Lower lobe of right lung (tissue), 2 donors: ENCODE measurements around the gene DLG5. TPM values are rescaled to one million over a fixed set of nuclear protein-coding genes. Genes with fewer than 3 reads are reported as not detected.

ENCODE experiments used
- ATAC-seq, 2 donors: fragments of 200-7000 bp; cut with Tn5 transposase; one replicate each; pipeline ENCODE4 v1.9.1; 2020 to 2022; ENCODE audit warnings: mild to moderate bottlenecking in 2 of 2, moderate library complexity in 2 of 2
- DNase-seq: peaks from one replicate; pipeline ENCODE4 v3.0.0-alpha.2; 2020
- H3K27ac ChIP-seq: fragments of 200-600 bp; one replicate; pipeline ENCODE4 v1.8.0; 2022
- H3K27me3 ChIP-seq: fragments of 200-600 bp; one replicate; pipeline ENCODE4 v1.8.0; 2022; ENCODE audit warnings: low read depth
- H3K36me3 ChIP-seq: fragments of 200-600 bp; one replicate; pipeline ENCODE4 v1.8.0; 2022; ENCODE audit warnings: mild to moderate bottlenecking
- H3K4me1 ChIP-seq: fragments of 200-600 bp; one replicate; pipeline ENCODE4 v1.8.0; 2022
- H3K4me3 ChIP-seq: fragments of 200-600 bp; one replicate; pipeline ENCODE4 v1.8.0; 2022; ENCODE audit warnings: mild to moderate bottlenecking
- H3K9me3 ChIP-seq: fragments of 200-600 bp; one replicate; pipeline ENCODE4 v1.8.0; 2022
- intact Hi-C: fragments of 100-400 bp; cut with DNase I; formaldehyde crosslinking; loops from one replicate; pipeline ENCODE4 v1.11.0; 2022
- total RNA-seq: library from RNA; stranded (reverse); fragmentation: NEBNext Ultra II Directional; extraction: Animal tissue kit (Norgen Biotek cat#: 25700); gene quantifications from one replicate; pipeline ENCODE4 v1.2.1, GENCODE V29; 2021
- TF ChIP-seq, protein P1 (sequence below): fragments of 200-600 bp; IDR thresholded peaks from one replicate; pipeline ENCODE4 v1.8.0; 2022; ENCODE audit warnings: antibody characterized with exemption, mild to moderate bottlenecking
- donor health status: DM: no; HTN: yes; CAD: no; lungs with severe emphysema.

The DLG5 gene
- total RNA-seq, 1 donor from 2014 or later: 18.7 TPM

DNA sequence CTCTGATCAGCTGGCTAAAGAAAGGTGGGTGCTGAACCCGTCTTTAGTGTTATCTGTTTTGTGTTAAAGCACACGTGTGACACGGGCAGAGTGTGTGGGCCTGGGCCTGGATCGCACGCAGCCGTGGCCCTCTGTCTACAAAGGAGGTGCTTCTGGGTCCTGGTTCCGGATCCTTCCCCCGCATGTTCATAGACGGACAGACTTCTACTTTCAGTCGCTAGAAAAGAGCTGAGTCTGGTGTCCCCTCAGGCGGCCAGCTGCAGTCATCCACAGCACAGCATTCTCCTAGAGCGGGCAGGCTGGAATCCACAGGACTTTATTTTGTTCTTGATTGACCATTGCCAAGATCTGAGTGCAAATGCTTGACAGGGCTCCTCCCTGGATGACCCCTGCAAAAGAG lies 134.4 kb downstream of the DLG5 start:
- intact Hi-C loops: no loop called here
- H3K27ac ChIP-seq: no peak overlapping the region
- no peak overlapping the region for H3K4me3 ChIP-seq
- peaks cover 78% of the 10 kb centered on the region for H3K36me3 ChIP-seq
- ATAC-seq (no peak), DNase-seq (no peak)
- TF ChIP-seq, protein P1, sequence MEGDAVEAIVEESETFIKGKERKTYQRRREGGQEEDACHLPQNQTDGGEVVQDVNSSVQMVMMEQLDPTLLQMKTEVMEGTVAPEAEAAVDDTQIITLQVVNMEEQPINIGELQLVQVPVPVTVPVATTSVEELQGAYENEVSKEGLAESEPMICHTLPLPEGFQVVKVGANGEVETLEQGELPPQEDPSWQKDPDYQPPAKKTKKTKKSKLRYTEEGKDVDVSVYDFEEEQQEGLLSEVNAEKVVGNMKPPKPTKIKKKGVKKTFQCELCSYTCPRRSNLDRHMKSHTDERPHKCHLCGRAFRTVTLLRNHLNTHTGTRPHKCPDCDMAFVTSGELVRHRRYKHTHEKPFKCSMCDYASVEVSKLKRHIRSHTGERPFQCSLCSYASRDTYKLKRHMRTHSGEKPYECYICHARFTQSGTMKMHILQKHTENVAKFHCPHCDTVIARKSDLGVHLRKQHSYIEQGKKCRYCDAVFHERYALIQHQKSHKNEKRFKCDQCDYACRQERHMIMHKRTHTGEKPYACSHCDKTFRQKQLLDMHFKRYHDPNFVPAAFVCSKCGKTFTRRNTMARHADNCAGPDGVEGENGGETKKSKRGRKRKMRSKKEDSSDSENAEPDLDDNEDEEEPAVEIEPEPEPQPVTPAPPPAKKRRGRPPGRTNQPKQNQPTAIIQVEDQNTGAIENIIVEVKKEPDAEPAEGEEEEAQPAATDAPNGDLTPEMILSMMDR: no peak
- no peaks in the 10 kb centered on the region for H3K4me1 ChIP-seq
- no peaks in the 10 kb centered on the region for H3K27me3 ChIP-seq
- H3K9me3 ChIP-seq: no peaks in the 10 kb centered on the region

DNA sequence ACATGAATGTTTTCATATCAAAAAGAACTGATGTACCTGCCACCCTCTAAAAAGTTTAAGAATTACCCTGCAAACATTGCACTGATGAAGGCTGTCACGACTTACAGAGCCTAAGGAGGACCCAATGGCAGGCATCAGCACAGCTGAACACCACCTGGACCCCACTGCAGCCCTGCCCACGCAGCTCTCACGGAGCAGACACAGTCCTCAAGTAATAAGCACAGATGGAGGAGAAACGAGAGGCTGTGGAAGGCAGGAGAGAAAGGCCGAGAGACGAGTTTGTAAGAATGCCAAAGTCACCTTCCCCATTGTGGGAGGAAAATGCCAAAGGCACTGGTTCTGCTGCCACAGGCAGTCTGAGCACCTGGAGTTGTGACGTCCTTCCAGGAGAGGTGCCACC lies 135.0 kb downstream of the DLG5 start:
- no peaks in the 10 kb centered on the region for H3K9me3 ChIP-seq

DNA sequence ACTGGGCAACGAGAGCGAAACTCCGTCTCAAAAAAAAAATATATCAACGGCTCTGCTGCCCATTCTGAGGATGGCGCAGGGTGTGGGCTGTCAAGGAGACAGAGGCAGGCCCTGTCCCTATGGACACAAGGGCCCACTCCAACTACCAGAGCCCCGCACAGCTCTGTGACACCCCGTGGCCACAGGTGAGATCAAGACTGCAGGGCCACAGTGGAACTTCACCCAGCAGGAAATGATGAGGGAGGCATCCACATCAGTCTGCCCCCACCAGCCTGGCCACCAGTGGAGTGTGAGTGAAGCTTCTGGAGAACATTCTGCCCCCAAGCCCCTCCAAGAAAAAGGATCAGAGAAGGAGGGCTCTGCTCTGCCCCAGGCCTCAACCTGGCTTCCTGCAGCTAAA lies 136.7 kb downstream of the DLG5 start:
- Histone ChIP-seq H3K27ac (no peak overlapping the region), H3K36me3 (peaks cover 56% of the 10 kb centered on the region), H3K9me3 (no peaks in the 10 kb centered on the region), H3K4me1 (no peaks in the 10 kb centered on the region), H3K4me3 (no peak overlapping the region), H3K27me3 (no peaks in the 10 kb centered on the region)
- ATAC-seq (no peak), DNase-seq (no peak)
- intact Hi-C loops: no loop called here
- TF ChIP-seq, protein P1: no peak

More for the DNA sequence above, 135.0 kb downstream of the DLG5 start:
- DNase-seq: no peak
- TF ChIP-seq, protein P1: no peak
- no peak for ATAC-seq
- no peak overlapping the region for H3K27ac ChIP-seq
- no peaks in the 10 kb centered on the region for H3K27me3 ChIP-seq
- intact Hi-C loops: no loop called here
- no peak overlapping the region for H3K4me3 ChIP-seq
- H3K36me3 ChIP-seq: peaks cover 72% of the 10 kb centered on the region
- H3K4me1 ChIP-seq: no peaks in the 10 kb centered on the region

DNA sequence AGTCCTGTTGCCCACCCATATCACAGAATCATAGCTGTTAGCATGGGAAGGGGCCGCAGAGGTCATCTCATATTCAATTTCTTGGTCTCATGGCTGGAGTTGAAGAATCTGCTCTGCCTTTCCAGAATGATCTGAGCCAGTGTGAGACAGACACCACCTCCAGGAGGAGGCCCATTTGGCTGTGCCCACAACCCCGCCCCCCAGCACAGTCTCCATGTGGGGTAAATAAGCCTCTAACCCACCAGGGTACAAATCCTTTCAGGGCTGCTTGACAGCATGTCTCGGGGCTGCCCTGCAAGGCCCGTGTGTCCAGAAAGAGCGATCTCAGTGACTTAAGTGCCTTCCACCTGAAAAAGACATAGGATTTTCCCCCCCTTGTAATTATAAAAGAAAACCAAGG lies 137.5 kb downstream of the DLG5 start:
- intact Hi-C loops: no loop called here
- Histone ChIP-seq H3K27ac (no peak overlapping the region), H3K27me3 (no peaks in the 10 kb centered on the region), H3K9me3 (no peaks in the 10 kb centered on the region), H3K4me3 (no peak overlapping the region), H3K4me1 (no peaks in the 10 kb centered on the region), H3K36me3 (peaks cover 47% of the 10 kb centered on the region)
- TF ChIP-seq, protein P1: no peak
- ATAC-seq: no peak
- DNase-seq: no peak

DNA sequence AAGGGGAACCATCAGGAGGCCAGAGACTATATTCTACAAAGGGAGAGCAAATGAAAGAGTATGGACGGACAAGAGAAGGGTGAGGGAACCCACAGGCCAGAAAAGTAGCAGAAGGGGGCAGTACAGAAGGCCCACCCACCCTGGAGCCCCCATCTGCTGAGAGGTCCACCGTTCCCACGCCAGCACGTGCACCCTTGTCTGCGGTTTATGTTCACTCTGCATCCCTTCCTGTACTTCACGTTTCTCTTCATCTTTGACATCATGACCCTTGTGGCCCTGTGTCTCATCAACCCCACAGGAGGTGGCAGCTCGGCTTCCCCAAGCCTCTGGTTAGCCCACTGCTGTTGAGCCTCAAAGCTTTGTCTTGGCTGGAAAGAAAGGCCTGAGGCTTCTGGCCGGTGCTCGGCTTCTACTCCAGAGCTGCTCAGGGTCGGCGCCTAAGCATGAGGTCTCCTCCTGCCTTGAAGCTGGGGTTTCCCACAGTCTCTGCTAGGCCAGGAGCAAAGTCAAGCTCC lies 138.0 kb downstream of the DLG5 start:
- TF ChIP-seq, protein P1: no peak
- intact Hi-C loops: no loop called here
- no peak for ATAC-seq
- Histone ChIP-seq H3K4me1 (no peaks in the 10 kb centered on the region), H3K27ac (no peak overlapping the region), H3K36me3 (peaks cover 42% of the 10 kb centered on the region), H3K9me3 (no peaks in the 10 kb centered on the region), H3K4me3 (no peak overlapping the region), H3K27me3 (no peaks in the 10 kb centered on the region)
- no peak for DNase-seq

DNA sequence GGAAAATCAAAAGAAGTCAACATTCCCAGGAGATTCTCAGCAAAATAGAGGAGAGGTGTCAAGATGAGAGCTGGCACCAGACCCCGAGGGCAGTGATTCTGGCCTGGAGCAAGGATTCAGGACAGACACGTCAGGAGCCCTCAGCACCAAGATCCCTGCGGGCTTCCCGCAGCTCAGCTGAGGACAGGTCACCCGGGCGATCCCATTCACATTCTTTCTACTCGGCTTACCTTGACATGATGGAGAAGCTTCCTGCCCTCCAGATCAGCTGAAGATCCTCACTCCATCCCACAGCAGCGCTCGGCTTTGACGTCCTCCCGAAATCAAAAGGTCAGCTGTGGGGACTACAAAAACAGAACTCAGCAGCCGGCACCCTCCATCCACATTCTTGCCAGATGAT lies 139.1 kb downstream of the DLG5 start:
- TF ChIP-seq, protein P1: no peak
- intact Hi-C loops: no loop called here
- H3K4me1 ChIP-seq: no peaks in the 10 kb centered on the region
- DNase-seq (no peak), ATAC-seq (no peak)
- no peak overlapping the region for H3K27ac ChIP-seq
- no peaks in the 10 kb centered on the region for H3K27me3 ChIP-seq
- H3K9me3 ChIP-seq: no peaks in the 10 kb centered on the region
- peaks cover 36% of the 10 kb centered on the region for H3K36me3 ChIP-seq
- no peak overlapping the region for H3K4me3 ChIP-seq
